Measurements from ENCODE around the gene P2RX7.

The P2RX7 gene

GRCh38 chr12:121090586-121091514 lies 41.8 kb upstream of the P2RX7 start:
- Histone ChIP-seq H3K4me1 (ENCODE audit: insufficient read depth, low read length, severe bottlenecking) (peaks cover 4% of the 10 kb centered on the region), H3K36me3 (ENCODE audit: insufficient read depth, low read length) (no peaks in the 10 kb centered on the region), H3K4me3 (ENCODE audit: low read depth, low read length, poor library complexity, severe bottlenecking) (no peak overlapping the region), H2AFZ (ENCODE audit: low read length) (no peak overlapping the region), H3K9ac (ENCODE audit: low read length) (no peak overlapping the region), H3K9me2 (ENCODE audit: low read depth, low read length) (no peaks in the 10 kb centered on the region), H3K4me2 (ENCODE audit: low read length) (no peak overlapping the region), H3F3A (ENCODE audit: insufficient read depth, low read length) (no peaks in the 10 kb centered on the region), H3K27ac (ENCODE audit: low read depth, low read length, poor library complexity, severe bottlenecking) (no peak overlapping the region), H3K27me3 (ENCODE audit: insufficient read depth, low read length) (peaks cover 4% of the 10 kb centered on the region; the same call in 1 of the 2 replicates), H3K9me3 (ENCODE audit: low read length) (no peaks in the 10 kb centered on the region), H3K79me2 (ENCODE audit: insufficient read depth, low read length) (no peaks in the 10 kb centered on the region), H4K20me1 (ENCODE audit: insufficient read depth, low read length) (no peaks in the 10 kb centered on the region)
- no peak for TF ChIP-seq CTCF (IDR thresholded peaks at IDR 0.05; ENCODE audit: low read length)
- no peak for TF ChIP-seq EZH2 (IDR thresholded peaks at IDR 0.05; ENCODE audit: borderline replicate concordance, low read length)

GRCh38 chr12:121092034-121092433 lies 40.6 kb upstream of the P2RX7 start:
- Histone ChIP-seq H3K27me3 (ENCODE audit: insufficient read depth, low read length) (peaks cover 4% of the 10 kb centered on the region; the same call in 1 of the 2 replicates), H3K9me3 (ENCODE audit: low read length) (no peaks in the 10 kb centered on the region), H3K79me2 (ENCODE audit: insufficient read depth, low read length) (no peaks in the 10 kb centered on the region), H3K4me3 (ENCODE audit: low read depth, low read length, poor library complexity, severe bottlenecking) (no peak overlapping the region), H3K4me1 (ENCODE audit: insufficient read depth, low read length, severe bottlenecking) (peaks cover 5% of the 10 kb centered on the region), H2AFZ (ENCODE audit: low read length) (no peak overlapping the region), H3F3A (ENCODE audit: insufficient read depth, low read length) (no peaks in the 10 kb centered on the region), H3K27ac (ENCODE audit: low read depth, low read length, poor library complexity, severe bottlenecking) (no peak overlapping the region), H3K36me3 (ENCODE audit: insufficient read depth, low read length) (no peaks in the 10 kb centered on the region), H4K20me1 (ENCODE audit: insufficient read depth, low read length) (no peaks in the 10 kb centered on the region), H3K9ac (ENCODE audit: low read length) (no peak overlapping the region), H3K9me2 (ENCODE audit: low read depth, low read length) (no peaks in the 10 kb centered on the region), H3K4me2 (ENCODE audit: low read length) (no peak overlapping the region)
- TF ChIP-seq CTCF (IDR thresholded peaks at IDR 0.05; ENCODE audit: low read length) (no peak), EZH2 (IDR thresholded peaks at IDR 0.05; ENCODE audit: borderline replicate concordance, low read length) (no peak)

- Histone ChIP-seq H3K9ac (ENCODE audit: low read length) (no peak overlapping the region), H3K36me3 (ENCODE audit: insufficient read depth, low read length) (no peaks in the 10 kb centered on the region), H2AFZ (ENCODE audit: low read length) (no peak overlapping the region), H3K79me2 (ENCODE audit: insufficient read depth, low read length) (no peaks in the 10 kb centered on the region), H3K9me2 (ENCODE audit: low read depth, low read length) (no peaks in the 10 kb centered on the region), H3K4me1 (ENCODE audit: insufficient read depth, low read length, severe bottlenecking) (peaks cover 5% of the 10 kb centered on the region), H3K9me3 (ENCODE audit: low read length) (no peaks in the 10 kb centered on the region), H4K20me1 (ENCODE audit: insufficient read depth, low read length) (no peaks in the 10 kb centered on the region), H3K4me3 (ENCODE audit: low read depth, low read length, poor library complexity, severe bottlenecking) (no peak overlapping the region), H3K4me2 (ENCODE audit: low read length) (no peak overlapping the region), H3K27ac (ENCODE audit: low read depth, low read length, poor library complexity, severe bottlenecking) (no peak overlapping the region), H3F3A (ENCODE audit: insufficient read depth, low read length) (no peaks in the 10 kb centered on the region), H3K27me3 (ENCODE audit: insufficient read depth, low read length) (peaks cover 4% of the 10 kb centered on the region; the same call in 1 of the 2 replicates)
- no peak for TF ChIP-seq EZH2 (IDR thresholded peaks at IDR 0.05; ENCODE audit: borderline replicate concordance, low read length)
- no peak for TF ChIP-seq CTCF (IDR thresholded peaks at IDR 0.05; ENCODE audit: low read length)
Measured at GRCh38 chr12:121093487-121093891, 39.2 kb upstream of the P2RX7 start.

Measured in OCI-LY1 (cell line).